Lung (tissue), 12 donors: ENCODE data around the gene CASZ1. TPM values are rescaled to one million over a fixed set of nuclear protein-coding genes. Genes with fewer than 3 reads are reported as not detected.

Experiments used
- ATAC-seq: fragments of 200-7000 bp; cut with Tn5 transposase; one replicate; pipeline ENCODE4 v1.9.1; 2020; ENCODE audit warnings: moderate number of reproducible peaks; ENCODE audit not compliant: insufficient read depth, low FRiP score
- DNase-seq, 3 donors: peaks; one replicate each; pipeline ENCODE4 v3.0.0-alpha.2; 2013 to 2017
- H3K27ac ChIP-seq, 2 donors: one replicate each; pipeline ENCODE4 v1.5.1; 2013; ENCODE audit warnings: mild to moderate bottlenecking in 2 of 2, moderate library complexity in 2 of 2, control low read depth in 1 of 2, inconsistent platforms in 1 of 2, low read depth in 1 of 2, low read length in 1 of 2
- H3K27me3 ChIP-seq, 3 donors: one replicate each; pipeline ENCODE4 v1.5.1; 2013; ENCODE audit warnings: low read length in 2 of 3; ENCODE audit not compliant: control insufficient read depth in 3 of 3, insufficient read depth in 3 of 3
- H3K36me3 ChIP-seq, 4 donors: one replicate each; pipeline ENCODE4 v1.5.1; 2013; ENCODE audit warnings: low read length in 4 of 4, mild to moderate bottlenecking in 1 of 4, moderate library complexity in 1 of 4; ENCODE audit not compliant: control insufficient read depth in 4 of 4, insufficient read depth in 4 of 4
- H3K4me1 ChIP-seq, 5 donors: one replicate each; pipeline ENCODE4 v1.5.1; 2013; ENCODE audit warnings: low read length in 5 of 5, mild to moderate bottlenecking in 2 of 5, moderate library complexity in 1 of 5; ENCODE audit not compliant: control insufficient read depth in 5 of 5, insufficient read depth in 5 of 5
- H3K4me3 ChIP-seq: one replicate; pipeline ENCODE4 v1.5.1; 2013; ENCODE audit warnings: mild to moderate bottlenecking, control low read depth, moderate library complexity
- H3K9ac ChIP-seq, 2 donors: one replicate each; pipeline ENCODE4 v1.5.1; 2013; ENCODE audit warnings: low read length in 2 of 2, control low read depth in 1 of 2; ENCODE audit not compliant: insufficient read depth in 1 of 2
- H3K9me3 ChIP-seq, 4 donors: one replicate each; pipeline ENCODE4 v1.5.1; 2013; ENCODE audit warnings: low read length in 3 of 4, mild to moderate bottlenecking in 1 of 4, moderate library complexity in 1 of 4; ENCODE audit not compliant: control insufficient read depth in 4 of 4, insufficient read depth in 3 of 4
- WGBS, 2 donors: extraction: QIAGEN DNeasy Blood & Tissue Kit; methylation state at CpG; one replicate each; pipeline ENCODE4 v1.1.7; 2013; 5-methylcytosine and 5-hydroxymethylcytosine counted together
- polyA plus RNA-seq, 2 donors: library from polyadenylated mRNA; stranded (reverse); fragments of 200-250 nt; gene quantifications; one replicate each; pipeline ENCODE4 v1.2.1, GENCODE V29; 2013
- total RNA-seq, 2 donors: library from RNA; depleted of rRNA in 1 of 2; stranded (reverse); fragments of >200 nt in 1 of 2; gene quantifications; one replicate each; pipeline ENCODE4 v1.2.1, GENCODE V29; 2014 to 2021
- TF ChIP-seq, protein P1 (sequence below): IDR thresholded peaks from 2 replicates; pipeline ENCODE4 v1.5.1; 2012; ENCODE audit warnings: mild to moderate bottlenecking; ENCODE audit errors: control extremely low read depth, extremely low read depth
- donor health status: control.
- donor health status: control.
- donor health status: Bipolar disorder and iron deficiency.
- donor health status: healthy.
- donor health status: DM: yes; HTN: yes; CAD: no.

CASZ1 gene
- total and polyA plus RNA-seq, 4 donors, result 10.3 to 69.9 (median 40.5) TPM

- Histone ChIP-seq H3K4me3 (no peak overlapping the region), H3K27ac (no peak overlapping the region), H3K4me1 (peaks cover 0 to 6% (median 0%) of the 10 kb centered on the region in 5 donors), H3K9ac (no peak overlapping the region), H3K9me3 (no peaks in the 10 kb centered on the region), H3K27me3 (no peaks in the 10 kb centered on the region), H3K36me3 (no peaks in the 10 kb centered on the region)
- ATAC-seq (no peak), DNase-seq (no peak)
- 82 to 84% methylated on average over 7 of the region's 7 CpGs for WGBS, 2 donors
- TF ChIP-seq, protein P1, sequence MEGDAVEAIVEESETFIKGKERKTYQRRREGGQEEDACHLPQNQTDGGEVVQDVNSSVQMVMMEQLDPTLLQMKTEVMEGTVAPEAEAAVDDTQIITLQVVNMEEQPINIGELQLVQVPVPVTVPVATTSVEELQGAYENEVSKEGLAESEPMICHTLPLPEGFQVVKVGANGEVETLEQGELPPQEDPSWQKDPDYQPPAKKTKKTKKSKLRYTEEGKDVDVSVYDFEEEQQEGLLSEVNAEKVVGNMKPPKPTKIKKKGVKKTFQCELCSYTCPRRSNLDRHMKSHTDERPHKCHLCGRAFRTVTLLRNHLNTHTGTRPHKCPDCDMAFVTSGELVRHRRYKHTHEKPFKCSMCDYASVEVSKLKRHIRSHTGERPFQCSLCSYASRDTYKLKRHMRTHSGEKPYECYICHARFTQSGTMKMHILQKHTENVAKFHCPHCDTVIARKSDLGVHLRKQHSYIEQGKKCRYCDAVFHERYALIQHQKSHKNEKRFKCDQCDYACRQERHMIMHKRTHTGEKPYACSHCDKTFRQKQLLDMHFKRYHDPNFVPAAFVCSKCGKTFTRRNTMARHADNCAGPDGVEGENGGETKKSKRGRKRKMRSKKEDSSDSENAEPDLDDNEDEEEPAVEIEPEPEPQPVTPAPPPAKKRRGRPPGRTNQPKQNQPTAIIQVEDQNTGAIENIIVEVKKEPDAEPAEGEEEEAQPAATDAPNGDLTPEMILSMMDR, result no peak
Observed at GRCh38 chr1:10772711-10773110, 23.7 kb downstream of the CASZ1 start.

GRCh38 chr1:10771789-10772188, 24.7 kb downstream of the CASZ1 start:
- H3K27ac ChIP-seq, result no peak overlapping the region
- no peak overlapping the region for H3K9ac ChIP-seq
- H3K4me1 ChIP-seq, result peaks cover 0 to 6% (median 0%) of the 10 kb centered on the region in 5 donors
- DNase-seq, result no peak
- no peaks in the 10 kb centered on the region for H3K9me3 ChIP-seq
- no peak for ATAC-seq
- 73 to 79% methylated on average over 8 of the region's 8 CpGs for WGBS, 2 donors
- H3K27me3 ChIP-seq, result no peaks in the 10 kb centered on the region
- TF ChIP-seq, protein P1, result no peak
- H3K36me3 ChIP-seq, result no peaks in the 10 kb centered on the region
- no peak overlapping the region for H3K4me3 ChIP-seq

DNA sequence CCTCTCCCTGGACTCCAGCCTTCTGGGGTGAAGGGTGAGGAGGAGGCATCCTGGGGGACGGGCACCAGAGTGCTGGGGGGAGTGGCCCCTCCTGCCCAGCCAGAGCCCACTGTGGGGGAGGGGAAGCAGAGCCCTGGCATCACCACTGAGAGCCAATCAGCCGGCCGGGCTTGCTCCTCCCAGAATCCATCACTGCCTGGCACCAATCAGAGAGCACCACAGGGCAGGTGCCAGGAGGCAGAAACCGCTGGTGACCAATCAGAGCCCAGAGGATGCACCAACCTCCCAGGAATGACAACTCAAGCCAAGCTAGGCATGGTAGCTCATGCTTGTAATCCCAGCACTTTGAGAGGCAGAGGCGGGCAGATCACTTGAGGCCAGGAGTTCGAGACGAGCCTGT, 27.9 kb downstream of the CASZ1 start:
- Histone ChIP-seq H3K9me3 (no peaks in the 10 kb centered on the region), H3K9ac (no peak overlapping the region), H3K36me3 (no peaks in the 10 kb centered on the region), H3K4me1 (peaks cover 0 to 11% (median 10%) of the 10 kb centered on the region in 5 donors), H3K4me3 (no peak overlapping the region), H3K27ac (no peak overlapping the region), H3K27me3 (no peaks in the 10 kb centered on the region)
- TF ChIP-seq, protein P1, result no peak
- no peak for ATAC-seq
- DNase-seq, result no peak
- 95 to 96% methylated on average over 7 of the region's 7 CpGs for WGBS, 2 donors

- DNase-seq (no peak), ATAC-seq (no peak)
- TF ChIP-seq, protein P1, result no peak
- Histone ChIP-seq H3K4me1 (peaks cover 2 to 22% (median 16%) of the 10 kb centered on the region in 5 donors), H3K4me3 (no peak overlapping the region), H3K27me3 (no peaks in the 10 kb centered on the region), H3K9me3 (no peaks in the 10 kb centered on the region), H3K9ac (no peak overlapping the region), H3K27ac (no peak overlapping the region), H3K36me3 (no peaks in the 10 kb centered on the region)
- 92% methylated on average over 9 of the region's 9 CpGs for WGBS, 2 donors
Observed at GRCh38 chr1:10767282-10767681, 29.2 kb downstream of the CASZ1 start.
